GM10266 (cell line): ENCODE results near the gene CPSF4L.
"Not testable (repeated sequence)": the region's sequence is repeated elsewhere in the genome, so short reads cannot be mapped to it uniquely, and the experiment has no call there.

ENCODE experiments used
- DNase-seq: peaks from one replicate; pipeline ENCODE4 v3.0.0; 2012; ENCODE audit errors: extremely low spot score
- CTCF ChIP-seq: IDR thresholded peaks from 2 replicates; pipeline ENCODE4 v1.5.1; 2012; ENCODE audit warnings: mild to moderate bottlenecking, low read depth; ENCODE audit not compliant: control insufficient read depth, insufficient read depth; ENCODE audit errors: missing control alignments

CPSF4L gene

GRCh38 chr17:73267648-73268537, 6.2 kb upstream of the CPSF4L start:
- DNase-seq, result no peak
- TF ChIP-seq CTCF, result no peak

GRCh38 chr17:73266796-73267195, 5.1 kb upstream of the CPSF4L start:
- DNase-seq, result no peak
- TF ChIP-seq CTCF, result no peak

DNA sequence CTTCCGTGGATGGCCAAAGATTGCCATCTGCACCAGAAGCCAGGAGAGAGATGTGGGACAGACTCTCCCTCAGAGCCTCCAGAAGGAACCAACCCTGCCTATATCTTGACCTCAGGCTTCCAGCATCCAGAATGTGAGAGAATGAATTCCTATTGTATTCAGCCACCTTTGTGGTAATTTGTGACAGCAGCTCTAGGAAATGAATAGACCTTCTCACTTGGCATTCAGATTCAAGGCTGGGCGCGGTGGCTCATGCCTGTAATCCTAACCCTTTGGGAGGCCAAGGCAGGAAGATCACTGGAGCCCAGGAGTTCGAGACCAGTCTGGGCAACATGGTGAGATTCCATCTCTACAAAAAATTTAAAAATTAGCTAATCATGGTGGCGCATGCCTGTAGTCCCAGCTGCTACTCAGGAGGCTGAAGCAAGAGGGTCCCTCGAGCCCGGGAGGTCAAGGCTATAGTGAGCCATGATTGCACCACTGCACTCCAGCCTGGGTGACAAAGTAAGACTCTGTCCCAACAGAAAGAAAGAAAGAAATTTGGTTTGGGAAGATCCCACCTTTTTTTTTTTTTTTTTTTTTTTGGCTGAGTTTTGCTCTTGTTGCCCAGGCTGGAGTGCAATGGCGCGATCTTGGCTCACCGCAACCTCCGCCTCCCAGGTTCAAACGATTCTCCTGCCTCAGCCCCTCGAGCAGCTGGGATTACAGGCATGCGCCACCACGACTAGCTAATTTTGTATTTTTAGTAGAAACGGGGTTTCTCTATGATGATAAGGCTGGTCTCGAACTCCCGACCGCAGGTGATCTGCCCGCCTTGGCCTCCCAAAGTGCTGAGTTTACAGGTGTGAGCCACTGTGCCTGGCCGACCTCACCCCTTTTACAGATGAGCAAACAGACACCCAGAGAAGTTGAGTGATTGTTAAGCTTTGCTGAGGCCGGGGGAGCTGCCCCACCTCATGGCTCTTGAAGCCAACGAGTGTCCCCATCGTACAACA, 4.3 kb upstream of the CPSF4L start:
- no peak for DNase-seq
- TF ChIP-seq CTCF, result no peak

DNA sequence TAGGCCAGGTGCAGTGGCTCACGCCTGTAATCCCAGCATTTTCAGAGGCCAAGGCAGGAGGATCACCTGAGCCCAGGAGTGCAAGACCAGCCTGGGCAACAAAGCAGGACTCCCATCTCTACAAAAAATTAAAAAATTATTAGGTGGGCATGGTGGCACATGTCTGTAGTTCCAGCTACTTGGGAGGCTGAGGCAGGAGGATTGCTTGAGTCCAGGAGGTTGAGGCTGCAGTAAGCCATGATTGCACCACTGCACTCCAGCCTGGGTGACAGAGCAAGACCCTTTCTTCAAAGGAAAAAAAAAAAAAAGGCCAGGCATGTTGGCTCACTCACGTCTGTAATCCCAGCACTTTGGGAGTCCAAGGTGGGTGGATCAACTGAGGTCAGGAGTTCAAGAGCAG, 2.8 kb upstream of the CPSF4L start:
- not testable (repeated sequence) for DNase-seq

GRCh38 chr17:73262676-73263642, 1.3 kb upstream of the CPSF4L start:
- no peak for TF ChIP-seq CTCF
- DNase-seq, result no peak

DNA sequence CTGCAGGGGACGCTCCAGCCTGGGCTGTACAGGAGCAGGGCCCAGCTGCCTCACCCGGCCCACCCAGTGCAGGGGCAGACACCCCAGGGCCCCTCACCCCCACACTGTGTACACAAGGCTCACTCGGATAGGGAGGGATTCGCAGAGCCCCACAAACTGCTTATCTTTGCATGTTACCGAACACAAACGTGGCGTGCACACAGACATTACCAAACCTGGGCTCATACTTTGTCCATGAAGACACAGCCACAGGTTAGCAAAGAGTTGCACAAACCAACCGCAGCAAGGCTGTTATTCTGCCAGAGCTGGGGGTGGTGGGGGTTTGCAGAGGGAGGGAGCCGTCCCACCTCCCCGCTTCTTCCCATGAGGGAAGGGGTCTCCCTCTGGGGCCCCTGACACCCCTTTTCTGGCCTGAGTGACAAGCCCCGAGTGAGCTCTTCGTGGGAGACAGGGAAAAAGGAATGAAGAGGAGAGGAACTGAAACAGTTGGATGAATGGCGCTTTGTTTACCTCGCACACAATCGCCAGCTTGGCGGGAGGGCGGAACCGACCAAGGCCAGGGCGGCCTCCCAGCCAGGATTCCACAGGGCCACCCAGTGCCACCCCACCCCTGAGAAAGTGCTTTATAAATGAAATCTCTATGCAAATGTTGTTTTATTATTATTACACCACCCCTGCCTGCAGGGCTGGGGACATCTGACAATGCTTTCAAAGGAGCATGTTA, 434 bp upstream of the CPSF4L start:
- no peak for DNase-seq

More for the DNA sequence above, 434 bp upstream of the CPSF4L start:
- no peak for TF ChIP-seq CTCF
